PFSK-1 (cell line): Measurements from ENCODE around the gene C10orf95.

Experiments used
- FOXP2 ChIP-seq: optimal IDR thresholded peaks from 2 replicates; pipeline ENCODE3; 2011; ENCODE audit warnings: borderline replicate concordance, control low read depth, inconsistent platforms; ENCODE audit not compliant: insufficient read depth; ENCODE audit errors: extremely low read length, extremely low read depth
- POLR2AphosphoS5 ChIP-seq: IDR thresholded peaks from 2 replicates; pipeline ENCODE4 v1.6.1; 2012; ENCODE audit warnings: low read depth, mild to moderate bottlenecking, control low read depth, low read length, moderate library complexity
- REST ChIP-seq, 2 experiments: IDR thresholded peaks; 2 replicates each; pipeline versions ENCODE4 v1.6.1 to v1.8.0; 2011 to 2012; ENCODE audit warnings: low read depth in 2 of 2, low read length in 2 of 2, control low read depth in 1 of 2, inconsistent platforms in 1 of 2, mild to moderate bottlenecking in 1 of 2, moderate library complexity in 1 of 2; ENCODE audit not compliant: insufficient read depth in 1 of 2
- SIN3A ChIP-seq: IDR thresholded peaks from 2 replicates; pipeline ENCODE4 v1.6.1; 2012; ENCODE audit warnings: mild to moderate bottlenecking, low read length, moderate library complexity, borderline replicate concordance; ENCODE audit not compliant: insufficient read depth
- TAF1 ChIP-seq: IDR thresholded peaks from 2 replicates; pipeline ENCODE4 v1.6.1; 2012; ENCODE audit warnings: low read length, control low read depth, borderline replicate concordance; ENCODE audit not compliant: insufficient read depth

Gene C10orf95

DNA sequence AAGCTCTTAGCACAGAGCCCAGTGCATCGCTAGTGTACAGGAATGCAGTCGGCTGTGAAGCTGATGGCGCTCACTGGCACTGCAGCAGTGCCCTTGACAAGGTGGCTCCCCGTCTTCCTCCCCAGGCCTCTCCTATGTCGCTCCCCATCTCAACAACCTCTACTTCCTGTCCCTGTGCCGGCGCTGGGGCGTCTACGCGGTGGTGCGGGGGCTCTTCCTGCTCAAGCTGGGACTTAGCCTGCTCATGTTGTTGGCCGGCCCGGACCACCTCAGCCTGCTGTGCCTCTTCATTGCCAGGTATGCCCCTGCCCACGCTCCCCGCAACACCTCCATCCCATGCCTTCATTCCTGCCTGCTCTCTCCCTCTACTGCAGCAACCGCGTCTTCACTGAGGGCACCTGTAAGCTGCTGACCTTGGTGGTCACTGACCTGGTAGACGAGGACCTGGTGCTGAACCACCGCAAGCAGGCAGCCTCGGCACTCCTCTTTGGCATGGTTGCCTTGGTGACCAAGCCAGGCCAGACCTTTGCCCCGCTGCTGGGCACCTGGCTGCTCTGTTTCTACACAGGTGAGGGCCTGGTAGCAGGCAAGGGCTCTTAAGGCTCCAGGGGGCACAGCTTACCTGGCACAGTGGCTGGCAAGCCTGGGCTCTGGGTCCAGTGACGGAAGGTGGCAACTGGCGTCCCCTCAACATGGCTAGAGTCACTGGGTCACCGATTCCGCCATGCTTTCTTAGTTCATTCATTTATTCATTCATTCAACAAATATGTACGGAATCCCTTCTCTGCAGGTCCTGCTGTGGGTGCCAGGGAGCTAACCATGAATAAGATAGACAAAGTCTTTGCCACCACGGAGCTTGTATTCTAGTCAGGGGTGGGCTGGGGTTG is 22.3 kb upstream of the C10orf95 start:
- TF ChIP-seq REST (IDR thresholded peaks at IDR 0.05; ENCODE audit: insufficient read depth in 1 of 2, low read depth in 2 of 2, low read length in 2 of 2) = no peak

- no peak for TF ChIP-seq TAF1
Observed at GRCh38 chr10:102470579-102471546, 19.5 kb upstream of the C10orf95 start.

DNA sequence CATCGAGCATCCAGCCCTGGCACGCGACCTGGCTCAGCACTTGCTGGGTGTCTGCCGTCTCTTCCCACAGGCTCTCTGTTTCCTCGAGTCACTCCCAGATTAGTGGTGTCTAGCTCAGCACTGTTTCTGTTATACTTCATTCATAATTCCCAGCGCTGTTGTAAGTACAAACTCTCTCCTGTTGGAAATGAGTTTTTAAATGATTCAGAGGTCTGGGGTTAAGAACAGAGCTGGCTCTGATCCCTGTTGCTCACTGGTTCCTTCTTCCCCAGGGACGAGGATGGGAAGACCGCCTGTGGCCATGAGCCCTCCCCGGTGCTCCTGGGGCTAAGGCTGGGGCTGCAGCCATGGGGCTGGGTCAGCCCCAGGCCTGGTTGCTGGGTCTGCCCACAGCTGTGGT is 17.3 kb upstream of the C10orf95 start:
- TF ChIP-seq SIN3A (no peak), FOXP2 (no peak), REST (IDR thresholded peaks at IDR 0.05; ENCODE audit: insufficient read depth in 1 of 2, low read depth in 2 of 2, low read length in 2 of 2) (no peak), TAF1 (no peak), POLR2AphosphoS5 (no peak)

DNA sequence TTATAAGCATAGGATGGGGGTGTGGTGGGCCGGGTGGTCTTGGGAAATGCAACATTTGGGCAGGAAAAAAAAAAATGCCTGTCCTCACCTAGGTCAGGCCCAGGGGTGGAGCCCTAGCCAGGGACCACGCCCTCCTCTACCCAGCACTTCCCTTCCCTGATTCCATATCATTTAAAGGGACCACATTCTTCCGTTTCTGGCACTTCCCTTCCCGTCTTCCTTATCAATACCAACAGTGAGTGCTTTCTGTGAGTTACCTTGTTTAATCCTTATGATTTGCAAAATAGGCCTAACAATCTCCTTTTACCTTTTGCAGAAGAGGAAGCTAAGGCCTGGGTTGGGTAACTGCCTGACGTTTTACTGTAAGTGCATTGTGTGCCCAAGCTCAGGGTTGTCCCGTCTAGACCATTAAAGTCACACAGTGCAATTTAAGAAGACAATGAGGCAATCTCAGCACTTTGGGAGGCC is 16.7 kb upstream of the C10orf95 start:
- TF ChIP-seq FOXP2 (no peak), POLR2AphosphoS5 (no peak), TAF1 (no peak), REST (IDR thresholded peaks at IDR 0.05; ENCODE audit: insufficient read depth in 1 of 2, low read depth in 2 of 2, low read length in 2 of 2) (no peak), SIN3A (no peak)

DNA sequence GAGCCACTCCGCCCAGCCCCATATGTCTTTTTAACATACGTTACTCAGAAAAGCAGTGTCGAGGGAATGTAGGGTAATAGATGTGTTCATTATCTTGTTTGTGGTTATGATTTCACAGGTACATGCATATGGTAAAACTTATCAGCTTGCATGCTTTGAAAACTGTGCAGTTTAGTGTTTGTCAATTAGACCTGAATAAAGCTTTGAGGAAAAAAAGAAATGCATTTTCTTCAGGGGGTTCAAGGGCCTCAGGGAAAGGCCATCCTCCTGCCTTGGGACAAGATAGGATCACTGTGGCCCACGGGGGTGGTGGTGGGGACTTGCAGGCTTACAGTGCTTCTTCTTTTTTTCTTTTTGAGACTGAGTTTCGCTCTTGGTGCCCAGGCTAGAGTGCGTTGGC is 16.0 kb upstream of the C10orf95 start:
- TF ChIP-seq REST (IDR thresholded peaks at IDR 0.05; ENCODE audit: insufficient read depth in 1 of 2, low read depth in 2 of 2, low read length in 2 of 2) = no peak
- TF ChIP-seq FOXP2 = no peak
- no peak for TF ChIP-seq POLR2AphosphoS5
- no peak for TF ChIP-seq TAF1
- no peak for TF ChIP-seq SIN3A
